Measurements from ENCODE around the gene CCSER2. TPM values are rescaled to one million over a fixed set of nuclear protein-coding genes. Genes with fewer than 3 reads are reported as not detected.

Gene CCSER2
- total RNA-seq, 4 donors from 2014 or later, result 43.9 to 71.9 (median 51.4) TPM

- H3K27me3 ChIP-seq, result no peaks in the 10 kb centered on the region
- H3K4me1 ChIP-seq, result peaks cover 0 to 12% (median 0%) of the 10 kb centered on the region in 4 donors
- no peak overlapping the region for H3K4me3 ChIP-seq
- no peak for TF ChIP-seq CTCF (IDR thresholded peaks at IDR 0.05)
- no peak for TF ChIP-seq POLR2A (IDR thresholded peaks at IDR 0.05)
- TF ChIP-seq EP300 (IDR thresholded peaks at IDR 0.05), result no peak
- WGBS, 2 donors, result 76 to 100% methylated on average over 1 of the region's 1 CpG
- H3K27ac ChIP-seq, result peak overlapping the region in 1 of 4 donors; percentile 24
- no peaks in the 10 kb centered on the region for H3K36me3 ChIP-seq
- DNase-seq (ENCODE audit: low spot score in 2 of 2), result no peak
- no peaks in the 10 kb centered on the region for H3K9me3 ChIP-seq
Observed at GRCh38 chr10:84294766-84295447, 33.5 kb upstream of the CCSER2 start.

- TF ChIP-seq EP300 (IDR thresholded peaks at IDR 0.05), result no peak
- no peak for TF ChIP-seq CTCF (IDR thresholded peaks at IDR 0.05)
- TF ChIP-seq POLR2A (IDR thresholded peaks at IDR 0.05), result no peak
- no peak overlapping the region for H3K4me3 ChIP-seq
- no peak for DNase-seq (ENCODE audit: low spot score in 2 of 2)
- no peak overlapping the region for H3K27ac ChIP-seq
- no peaks in the 10 kb centered on the region for H3K9me3 ChIP-seq
- H3K4me1 ChIP-seq, result peaks cover 0 to 12% (median 0%) of the 10 kb centered on the region in 4 donors
- 54 to 61% methylated on average over 10 of the region's 10 CpGs for WGBS, 2 donors
- H3K27me3 ChIP-seq, result no peaks in the 10 kb centered on the region
- no peaks in the 10 kb centered on the region for H3K36me3 ChIP-seq
Observed at GRCh38 chr10:84296091-84296981, 32.1 kb upstream of the CCSER2 start.

- Histone ChIP-seq H3K27me3 (no peaks in the 10 kb centered on the region), H3K4me3 (no peak overlapping the region), H3K36me3 (no peaks in the 10 kb centered on the region), H3K9me3 (no peaks in the 10 kb centered on the region), H3K4me1 (peaks cover 0 to 12% (median 0%) of the 10 kb centered on the region in 4 donors), H3K27ac (no peak overlapping the region)
- 75 to 79% methylated on average over 3 of the region's 3 CpGs for WGBS, 2 donors
- DNase-seq (ENCODE audit: low spot score in 2 of 2), result no peak
- TF ChIP-seq EP300 (IDR thresholded peaks at IDR 0.05) (no peak), CTCF (IDR thresholded peaks at IDR 0.05) (no peak), POLR2A (IDR thresholded peaks at IDR 0.05) (no peak)
Observed at GRCh38 chr10:84298057-84298456, 30.3 kb upstream of the CCSER2 start.

- TF ChIP-seq CTCF (IDR thresholded peaks at IDR 0.05), result no peak
- no peak for TF ChIP-seq POLR2A (IDR thresholded peaks at IDR 0.05)
- no peak for TF ChIP-seq EP300 (IDR thresholded peaks at IDR 0.05)
- no peak overlapping the region for H3K27ac ChIP-seq
- H3K4me3 ChIP-seq, result no peak overlapping the region
- no peak for DNase-seq (ENCODE audit: low spot score in 2 of 2)
- no peaks in the 10 kb centered on the region for H3K27me3 ChIP-seq
- no peaks in the 10 kb centered on the region for H3K9me3 ChIP-seq
- H3K4me1 ChIP-seq, result no peaks in the 10 kb centered on the region
- WGBS, 2 donors, result 61 to 84% methylated on average over 2 of the region's 2 CpGs
- no peaks in the 10 kb centered on the region for H3K36me3 ChIP-seq
Observed at GRCh38 chr10:84302223-84302622, 26.2 kb upstream of the CCSER2 start.

Data from tibial nerve (tissue), 4 donors.